ENCODE measurements around the gene CACNA2D3.
"Not testable (repeated sequence)": the region's sequence is repeated elsewhere in the genome, so short reads cannot be mapped to it uniquely, and the experiment has no call there.

CACNA2D3 gene

GRCh38 chr3:54378184-54378583 lies 255.8 kb downstream of the CACNA2D3 start:
- no peak for DNase-seq

- DNase-seq = no peak
Observed at GRCh38 chr3:54384279-54384678, 261.9 kb downstream of the CACNA2D3 start.

GRCh38 chr3:54390582-54390981 lies 268.2 kb downstream of the CACNA2D3 start:
- no peak for DNase-seq

GRCh38 chr3:54393150-54393549 lies 270.8 kb downstream of the CACNA2D3 start:
- DNase-seq = no peak

- no peak for DNase-seq
Observed at GRCh38 chr3:54408328-54408727, 286.0 kb downstream of the CACNA2D3 start.

- no peak for DNase-seq
Observed at GRCh38 chr3:54421943-54422342, 299.6 kb downstream of the CACNA2D3 start.

- no peak for DNase-seq
Observed at GRCh38 chr3:54424292-54424691, 301.9 kb downstream of the CACNA2D3 start.

GRCh38 chr3:54426381-54426780 lies 304.0 kb downstream of the CACNA2D3 start:
- DNase-seq = no peak

GRCh38 chr3:54427501-54427900 lies 305.1 kb downstream of the CACNA2D3 start:
- no peak for DNase-seq

GRCh38 chr3:54427941-54428871 lies 305.9 kb downstream of the CACNA2D3 start:
- DNase-seq = no peak

GRCh38 chr3:54432975-54433374 lies 310.6 kb downstream of the CACNA2D3 start:
- DNase-seq = no peak

- no peak for DNase-seq
Observed at GRCh38 chr3:54433846-54434245, 311.5 kb downstream of the CACNA2D3 start.

GRCh38 chr3:54434756-54435155 lies 312.4 kb downstream of the CACNA2D3 start:
- no peak for DNase-seq

- DNase-seq = no peak
Observed at GRCh38 chr3:54437271-54437670, 314.9 kb downstream of the CACNA2D3 start.

- no peak for DNase-seq
Observed at GRCh38 chr3:54443561-54444161, 321.3 kb downstream of the CACNA2D3 start.

- DNase-seq = no peak
Observed at GRCh38 chr3:54445630-54446029, 323.3 kb downstream of the CACNA2D3 start.

- DNase-seq = no peak
Observed at GRCh38 chr3:54447427-54447826, 325.1 kb downstream of the CACNA2D3 start.

- DNase-seq = no peak
Observed at GRCh38 chr3:54454806-54455205, 332.5 kb downstream of the CACNA2D3 start.

GRCh38 chr3:54458357-54458756 lies 336.0 kb downstream of the CACNA2D3 start:
- DNase-seq = no peak

GRCh38 chr3:54464554-54464953 lies 342.2 kb downstream of the CACNA2D3 start:
- not testable (repeated sequence) for DNase-seq

- no peak for DNase-seq
Observed at GRCh38 chr3:54476891-54477290, 354.5 kb downstream of the CACNA2D3 start.

GRCh38 chr3:54481606-54482365 lies 359.4 kb downstream of the CACNA2D3 start:
- no peak for DNase-seq

- DNase-seq = no peak
Observed at GRCh38 chr3:54484334-54484733, 362.0 kb downstream of the CACNA2D3 start.

GRCh38 chr3:54486317-54486716 lies 364.0 kb downstream of the CACNA2D3 start:
- DNase-seq = no peak
